Measurements from ENCODE around the gene SPG11.
A peak's percentile ranks its signal among the peaks of the same experiment; 100 is the strongest.
"Not testable (repeated sequence)": the region's sequence is repeated elsewhere in the genome, so short reads cannot be mapped to it uniquely, and the experiment has no call there.

SPG11 gene

GRCh38 chr15:44663410-44664308 is at the start of gene SPG11:
Gene SPG11, minus strand, starts transcription at chr15:44663662. Its CDS starts 15 bp downstream, at chr15:44663647.
- FAIRE-seq (peak; percentile 91), DNase-seq (ENCODE audit: low spot score) (peak; percentile 96)

GRCh38 chr15:44712346-44713005 is 49.0 kb upstream of the SPG11 start:
- DNase-seq (ENCODE audit: low spot score), result peak; percentile 55
- FAIRE-seq, result no peak

GRCh38 chr15:44711743-44712345 is 48.4 kb upstream of the SPG11 start:
- DNase-seq (ENCODE audit: low spot score) (peak; percentile 26), FAIRE-seq (no peak)

GRCh38 chr15:44711096-44711742 is 47.8 kb upstream of the SPG11 start, which contains the start of the genes B2M and PATL2:
Gene B2M, plus strand, starts transcription at chr15:44711517. Its CDS starts 30 bp downstream, at chr15:44711547.
Gene PATL2, minus strand, starts transcription at chr15:44711323. Its CDS starts 34,833 bp downstream, at chr15:44676490.
- FAIRE-seq (no peak), DNase-seq (ENCODE audit: low spot score) (peak; percentile 96)

GRCh38 chr15:44710236-44711095 is 47.0 kb upstream of the SPG11 start:
- DNase-seq (ENCODE audit: low spot score) (peak; percentile 25), FAIRE-seq (no peak)

GRCh38 chr15:44706946-44707636 is 43.6 kb upstream of the SPG11 start:
- FAIRE-seq, result no peak
- DNase-seq (ENCODE audit: low spot score), result no peak

GRCh38 chr15:44706401-44706800 is 42.9 kb upstream of the SPG11 start:
- no peak for FAIRE-seq
- no peak for DNase-seq (ENCODE audit: low spot score)

- FAIRE-seq (no peak), DNase-seq (ENCODE audit: low spot score) (no peak)
Observed at GRCh38 chr15:44705986-44706385, 42.5 kb upstream of the SPG11 start.

GRCh38 chr15:44700676-44701075 is 37.2 kb upstream of the SPG11 start:
- FAIRE-seq; DNase-seq (ENCODE audit: low spot score): not testable (repeated sequence)

GRCh38 chr15:44698641-44699040 is 35.2 kb upstream of the SPG11 start:
- no peak for FAIRE-seq
- DNase-seq (ENCODE audit: low spot score), result no peak

- DNase-seq (ENCODE audit: low spot score) (no peak), FAIRE-seq (no peak)
Observed at GRCh38 chr15:44697014-44697413, 33.6 kb upstream of the SPG11 start.

- no peak for FAIRE-seq
- DNase-seq (ENCODE audit: low spot score), result no peak
Observed at GRCh38 chr15:44695294-44695693, 31.8 kb upstream of the SPG11 start.

GRCh38 chr15:44694416-44694815 is 31.0 kb upstream of the SPG11 start:
- DNase-seq (ENCODE audit: low spot score), result no peak
- FAIRE-seq, result no peak

- no peak for DNase-seq (ENCODE audit: low spot score)
- no peak for FAIRE-seq
Observed at GRCh38 chr15:44692659-44693058, 29.2 kb upstream of the SPG11 start.

- DNase-seq (ENCODE audit: low spot score); FAIRE-seq: not testable (repeated sequence)
Observed at GRCh38 chr15:44690245-44690644, 26.8 kb upstream of the SPG11 start.

GRCh38 chr15:44689318-44689717 is 25.9 kb upstream of the SPG11 start:
- FAIRE-seq; DNase-seq (ENCODE audit: low spot score): not testable (repeated sequence)

- DNase-seq (ENCODE audit: low spot score); FAIRE-seq: not testable (repeated sequence)
Observed at GRCh38 chr15:44682809-44683682, 19.6 kb upstream of the SPG11 start.

GRCh38 chr15:44682211-44682610 is 18.7 kb upstream of the SPG11 start:
- DNase-seq (ENCODE audit: low spot score), result no peak
- no peak for FAIRE-seq

- DNase-seq (ENCODE audit: low spot score) (no peak), FAIRE-seq (no peak)
Observed at GRCh38 chr15:44676676-44677075, 13.2 kb upstream of the SPG11 start.

All from urothelium cell line (cell line).